Measurements from ENCODE around the gene RPUSD3. TPM values are rescaled to one million over a fixed set of nuclear protein-coding genes. Genes with fewer than 3 reads are reported as not detected.

RPUSD3 gene
- total RNA-seq, 4 donors from 2014 or later = 34.1 to 78.0 (median 43.9) TPM

- Histone ChIP-seq H3K4me3 (no peak overlapping the region), H3K27me3 (no peaks in the 10 kb centered on the region), H3K4me1 (no peaks in the 10 kb centered on the region), H3K36me3 (no peaks in the 10 kb centered on the region), H3K9me3 (no peaks in the 10 kb centered on the region), H3K27ac (no peak overlapping the region)
- DNase-seq = no peak
- TF ChIP-seq, protein P1, sequence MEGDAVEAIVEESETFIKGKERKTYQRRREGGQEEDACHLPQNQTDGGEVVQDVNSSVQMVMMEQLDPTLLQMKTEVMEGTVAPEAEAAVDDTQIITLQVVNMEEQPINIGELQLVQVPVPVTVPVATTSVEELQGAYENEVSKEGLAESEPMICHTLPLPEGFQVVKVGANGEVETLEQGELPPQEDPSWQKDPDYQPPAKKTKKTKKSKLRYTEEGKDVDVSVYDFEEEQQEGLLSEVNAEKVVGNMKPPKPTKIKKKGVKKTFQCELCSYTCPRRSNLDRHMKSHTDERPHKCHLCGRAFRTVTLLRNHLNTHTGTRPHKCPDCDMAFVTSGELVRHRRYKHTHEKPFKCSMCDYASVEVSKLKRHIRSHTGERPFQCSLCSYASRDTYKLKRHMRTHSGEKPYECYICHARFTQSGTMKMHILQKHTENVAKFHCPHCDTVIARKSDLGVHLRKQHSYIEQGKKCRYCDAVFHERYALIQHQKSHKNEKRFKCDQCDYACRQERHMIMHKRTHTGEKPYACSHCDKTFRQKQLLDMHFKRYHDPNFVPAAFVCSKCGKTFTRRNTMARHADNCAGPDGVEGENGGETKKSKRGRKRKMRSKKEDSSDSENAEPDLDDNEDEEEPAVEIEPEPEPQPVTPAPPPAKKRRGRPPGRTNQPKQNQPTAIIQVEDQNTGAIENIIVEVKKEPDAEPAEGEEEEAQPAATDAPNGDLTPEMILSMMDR (IDR thresholded peaks at IDR 0.05) = no peak
- TF ChIP-seq EP300 (IDR thresholded peaks at IDR 0.05; ENCODE audit: low read depth) = no peak
- no peak for TF ChIP-seq POLR2A (IDR thresholded peaks at IDR 0.05)
- in situ Hi-C loops (cut with MboI; ENCODE audit: low pct_ligation_motif_present in 1 of 4, low pct_unique_long_range_greater_than_20kb in 1 of 4, low sequenced_read_pairs in 3 of 4) (no loop called here), intact Hi-C loops (cut with DNase I; ENCODE audit: low total_unique reads) (no loop called here)
- 95% methylated on average over 9 of the region's 9 CpGs; no CpG with 5 or more reads in 1 of the 2 donors for WGBS, 2 donors (ENCODE audit: low coverage in 1 of 2)
Observed at GRCh38 chr3:9833078-9833477, 10.7 kb downstream of the RPUSD3 start.

DNA sequence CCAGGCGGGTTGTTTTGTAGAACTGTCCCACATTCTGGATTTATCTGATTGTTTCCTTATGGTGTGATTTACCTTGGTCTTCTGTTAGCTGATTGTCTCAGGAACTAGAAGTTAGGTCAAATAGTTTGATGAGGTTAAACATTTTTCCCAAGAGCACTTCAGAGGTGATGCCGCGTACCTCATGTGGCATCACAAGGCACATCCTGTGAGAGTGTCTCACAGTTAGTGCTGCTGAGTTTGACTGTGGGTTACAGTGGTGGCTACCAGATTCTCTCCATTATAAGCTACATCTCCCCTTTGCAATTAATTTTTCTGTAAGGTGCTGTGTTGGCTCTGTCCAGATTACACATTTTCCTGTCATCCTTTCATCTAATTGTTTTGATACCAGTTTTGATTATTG lies 12.6 kb downstream of the RPUSD3 start:
- H3K36me3 ChIP-seq = no peaks in the 10 kb centered on the region
- in situ Hi-C loops (cut with MboI; ENCODE audit: low pct_ligation_motif_present in 1 of 4, low pct_unique_long_range_greater_than_20kb in 1 of 4, low sequenced_read_pairs in 3 of 4) (no loop called here), intact Hi-C loops (cut with DNase I; ENCODE audit: low total_unique reads) (no loop called here)

DNA sequence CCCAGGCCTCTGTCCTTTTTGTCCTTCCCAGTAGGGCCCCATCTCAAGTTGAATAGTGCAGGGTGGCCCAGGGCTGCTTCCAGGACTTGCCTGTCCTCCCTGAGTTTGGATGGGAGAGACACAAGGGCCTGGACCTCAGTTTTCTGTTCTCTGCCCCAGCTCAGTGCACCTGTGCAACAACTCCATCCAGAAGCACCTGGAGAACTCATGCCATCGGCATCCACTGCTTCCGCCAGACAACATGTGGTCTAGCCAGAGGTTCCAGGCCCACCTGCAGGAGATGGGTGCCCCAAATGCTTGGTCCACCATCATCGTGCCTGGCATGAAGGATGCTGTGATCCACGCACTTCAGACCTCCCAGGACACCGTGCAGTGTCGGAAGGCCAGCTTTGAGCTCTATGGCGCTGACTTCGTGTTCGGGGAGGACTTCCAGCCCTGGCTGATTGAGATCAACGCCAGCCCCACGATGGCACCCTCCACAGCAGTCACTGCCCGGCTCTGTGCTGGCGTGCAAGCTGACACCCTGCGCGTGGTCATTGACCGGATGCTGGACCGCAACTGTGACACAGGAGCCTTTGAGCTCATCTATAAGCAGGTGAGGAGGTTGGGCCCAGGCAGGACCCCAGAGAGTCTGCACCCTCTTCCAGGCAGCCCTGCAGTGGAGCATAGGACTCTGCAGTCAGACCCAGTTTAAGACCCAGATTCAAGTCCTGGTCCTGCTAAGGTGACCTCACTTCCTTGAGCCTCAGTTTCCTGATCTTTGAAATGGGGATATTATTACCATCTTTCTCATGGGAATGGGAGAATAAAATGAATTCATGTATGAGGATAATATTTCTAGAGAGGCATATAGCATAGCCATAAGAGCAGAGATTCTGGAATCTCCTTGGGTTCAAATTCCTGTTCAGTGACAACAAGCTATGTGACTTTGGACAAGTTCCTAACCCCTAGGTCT lies 14.7 kb downstream of the RPUSD3 start:
- TF ChIP-seq EP300 (IDR thresholded peaks at IDR 0.05; ENCODE audit: low read depth) (no peak), POLR2AphosphoS5 (IDR thresholded peaks at IDR 0.05) (no peak), POLR2A (IDR thresholded peaks at IDR 0.05) (no peak)
- TF ChIP-seq, protein P1 (IDR thresholded peaks at IDR 0.05) = no peak
- DNase-seq = no peak
- Histone ChIP-seq H3K4me3 (no peak overlapping the region), H3K27me3 (no peaks in the 10 kb centered on the region), H3K27ac (no peak overlapping the region), H3K36me3 (no peaks in the 10 kb centered on the region), H3K9me3 (no peaks in the 10 kb centered on the region), H3K4me1 (no peaks in the 10 kb centered on the region)
- in situ Hi-C loops (cut with MboI; ENCODE audit: low pct_ligation_motif_present in 1 of 4, low pct_unique_long_range_greater_than_20kb in 1 of 4, low sequenced_read_pairs in 3 of 4) (no loop called here), intact Hi-C loops (cut with DNase I; ENCODE audit: low total_unique reads) (no loop called here)
- 98% methylated on average over 15 of the region's 17 CpGs; no CpG with 5 or more reads in 1 of the 2 donors for WGBS, 2 donors (ENCODE audit: low coverage in 1 of 2)

More for the DNA sequence above, 12.6 kb downstream of the RPUSD3 start:
- no peaks in the 10 kb centered on the region for H3K9me3 ChIP-seq
- no peaks in the 10 kb centered on the region for H3K27me3 ChIP-seq
- no peak overlapping the region for H3K27ac ChIP-seq
- H3K4me1 ChIP-seq = no peaks in the 10 kb centered on the region
- H3K4me3 ChIP-seq = no peak overlapping the region
- WGBS, 2 donors (ENCODE audit: low coverage in 1 of 2) = 100% methylated on average over 1 to 3 of the region's 3 CpGs
- no peak for DNase-seq
- no peak for TF ChIP-seq EP300 (IDR thresholded peaks at IDR 0.05; ENCODE audit: low read depth)
- TF ChIP-seq POLR2AphosphoS5 (IDR thresholded peaks at IDR 0.05) = no peak
- TF ChIP-seq, protein P1 (IDR thresholded peaks at IDR 0.05) = no peak
- TF ChIP-seq POLR2A (IDR thresholded peaks at IDR 0.05) = no peak

DNA sequence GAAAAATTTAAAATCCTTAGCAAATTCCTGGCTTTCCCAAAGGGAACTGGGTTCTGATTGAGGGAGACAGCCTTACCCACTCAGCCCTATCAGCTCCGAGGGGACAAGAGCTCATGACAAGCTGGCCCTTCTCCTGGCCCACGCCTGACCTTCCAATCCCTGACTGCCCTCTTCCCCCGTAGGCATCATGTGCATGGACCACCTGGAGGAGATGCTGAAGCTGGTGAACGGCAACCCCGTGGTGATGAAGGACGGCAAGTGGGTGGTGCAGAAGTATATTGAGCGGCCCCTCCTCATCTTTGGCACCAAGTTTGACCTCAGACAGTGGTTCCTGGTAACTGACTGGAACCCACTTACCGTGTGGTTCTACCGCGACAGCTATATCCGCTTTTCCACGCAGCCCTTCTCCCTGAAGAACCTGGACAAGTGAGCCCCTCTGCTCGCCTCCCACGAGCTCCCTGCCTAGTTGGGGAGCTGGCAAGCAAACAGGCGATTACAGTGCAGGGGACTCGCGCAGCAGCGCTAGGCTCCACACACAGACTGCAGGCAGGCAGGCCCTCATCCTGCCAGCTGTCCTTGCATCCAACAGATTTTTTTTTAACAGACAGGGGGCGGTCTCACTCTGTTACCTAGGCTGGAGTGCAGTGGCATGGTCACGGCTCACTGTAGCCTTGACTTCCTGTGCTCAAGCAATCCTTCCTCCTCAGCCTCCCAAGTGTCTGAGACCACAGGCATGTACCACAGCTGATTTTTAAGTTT lies 16.8 kb downstream of the RPUSD3 start:
- H3K27me3 ChIP-seq = no peaks in the 10 kb centered on the region
- WGBS, 2 donors (ENCODE audit: low coverage in 1 of 2) = 81 to 86% methylated on average over 3 to 20 of the region's 20 CpGs
- intact Hi-C loops (cut with DNase I; ENCODE audit: low total_unique reads) (no loop called here), in situ Hi-C loops (cut with MboI; ENCODE audit: low pct_ligation_motif_present in 1 of 4, low pct_unique_long_range_greater_than_20kb in 1 of 4, low sequenced_read_pairs in 3 of 4) (no loop called here)
- peak; percentile 25 for DNase-seq
- no peaks in the 10 kb centered on the region for H3K9me3 ChIP-seq
- no peak overlapping the region for H3K27ac ChIP-seq
- no peaks in the 10 kb centered on the region for H3K4me1 ChIP-seq
- TF ChIP-seq POLR2A (IDR thresholded peaks at IDR 0.05) = no peak
- no peak for TF ChIP-seq POLR2AphosphoS5 (IDR thresholded peaks at IDR 0.05)
- no peak for TF ChIP-seq EP300 (IDR thresholded peaks at IDR 0.05; ENCODE audit: low read depth)
- TF ChIP-seq, protein P1 (IDR thresholded peaks at IDR 0.05) = peak in 3 of 5 experiments; percentile 21 to 33 (median 29)
- no peaks in the 10 kb centered on the region for H3K36me3 ChIP-seq
- H3K4me3 ChIP-seq = no peak overlapping the region

All from transverse colon (tissue), 4 donors.